MCF 10A (cell line): Measurements from ENCODE around the gene ITPKC. TPM values are rescaled to one million over a fixed set of nuclear protein-coding genes. Genes with fewer than 3 reads are reported as not detected.

Source experiments
- BruUV-seq: library from RNA; stranded (reverse); fragments of 400-500 nt; replicated peaks from 2 replicates; lab custom pipeline; 2021; lab: Mats Ljungman, UMichigan
- CTCF ChIA-PET: fragments of 300-600 bp; sonication (Branson Sonifier 250); formaldehyde crosslinking; extraction: SDS; loops from one replicate; lab custom pipeline; 2021; ENCODE audit warnings: antibody characterized with exemption, inconsistent platforms; lab: Yijun Ruan, JAX
- POLR2A ChIA-PET: fragments of 300-600, 350-650 bp; sonication (Branson Sonifier 250); formaldehyde crosslinking; extraction: SDS; loops from one replicate; lab custom pipeline; 2020; ENCODE audit warnings: antibody characterized with exemption, inconsistent platforms; lab: Yijun Ruan, JAX
- DNase-seq: peaks from one replicate; pipeline ENCODE4 v3.0.0-alpha.2; 2018; ENCODE audit not compliant: unreplicated experiment
- H3K27ac Mint-ChIP-seq: one replicate; pipeline ENCODE4 v1.8.0; 2022; ENCODE audit warnings: mild to moderate bottlenecking, low read depth, mixed read lengths; ENCODE audit not compliant: unreplicated experiment
- H3K27me3 Mint-ChIP-seq: one replicate; pipeline ENCODE4 v1.8.0; 2022; ENCODE audit warnings: mixed read lengths; ENCODE audit not compliant: insufficient read depth, unreplicated experiment
- H3K36me3 Mint-ChIP-seq: one replicate; pipeline ENCODE4 v1.8.0; 2022; ENCODE audit warnings: mild to moderate bottlenecking, moderate library complexity, mixed read lengths; ENCODE audit not compliant: insufficient read depth, unreplicated experiment
- H3K4me1 Mint-ChIP-seq: one replicate; pipeline ENCODE4 v1.8.0; 2022; ENCODE audit warnings: mixed read lengths; ENCODE audit not compliant: insufficient read depth, unreplicated experiment
- H3K4me3 Mint-ChIP-seq: one replicate; pipeline ENCODE4 v1.8.0; 2022; ENCODE audit warnings: mild to moderate bottlenecking, moderate library complexity, mixed read lengths; ENCODE audit not compliant: unreplicated experiment
- H3K9me3 Mint-ChIP-seq: one replicate; pipeline ENCODE4 v1.8.0; 2022; ENCODE audit warnings: mixed read lengths; ENCODE audit not compliant: unreplicated experiment
- intact Hi-C: fragments of 100-400 bp; cut with micrococcal nuclease; formaldehyde crosslinking; loops from 2 replicates; pipeline ENCODE4 v1.14.1; 2022
- total RNA-seq: library from RNA; stranded (reverse); gene quantifications from 2 replicates; pipeline ENCODE4 v1.2.3, GENCODE V29; 2022
- TF ChIP-seq, protein P1 (sequence below): fragments of 200-600 bp; IDR thresholded peaks from one replicate; pipeline ENCODE4 v1.8.0; 2022; ENCODE audit warnings: antibody characterized with exemption, mild to moderate bottlenecking; ENCODE audit not compliant: unreplicated experiment

The ITPKC gene
- total RNA-seq, 1 experiment from 2014 or later = 33.2 TPM

DNA sequence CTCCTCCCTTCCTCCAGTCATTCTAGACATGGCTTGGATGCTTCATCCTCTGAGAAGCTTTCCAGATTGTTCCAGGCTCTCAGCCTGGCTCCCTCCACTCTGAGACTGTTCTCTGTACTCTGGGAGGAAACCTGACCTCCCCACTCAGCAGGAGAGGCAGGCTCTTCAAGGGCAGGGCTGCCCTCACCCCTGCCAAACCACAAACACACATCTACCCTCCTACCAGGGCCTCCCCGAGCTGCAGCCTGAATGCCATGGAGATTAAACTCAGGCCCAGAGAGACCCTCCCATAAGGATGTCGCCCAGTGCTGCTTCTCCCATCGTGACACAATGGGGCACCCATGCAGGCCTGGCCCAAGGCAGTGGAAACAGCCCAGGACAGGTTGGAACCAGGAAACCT, 42.6 kb upstream of the ITPKC start:
- Mint-ChIP-seq H3K27me3 (no peaks in the 10 kb centered on the region), H3K9me3 (no peaks in the 10 kb centered on the region), H3K4me1 (no peaks in the 10 kb centered on the region), H3K27ac (no peak overlapping the region), H3K36me3 (peaks cover 53% of the 10 kb centered on the region), H3K4me3 (no peak overlapping the region)
- TF ChIP-seq, protein P1, sequence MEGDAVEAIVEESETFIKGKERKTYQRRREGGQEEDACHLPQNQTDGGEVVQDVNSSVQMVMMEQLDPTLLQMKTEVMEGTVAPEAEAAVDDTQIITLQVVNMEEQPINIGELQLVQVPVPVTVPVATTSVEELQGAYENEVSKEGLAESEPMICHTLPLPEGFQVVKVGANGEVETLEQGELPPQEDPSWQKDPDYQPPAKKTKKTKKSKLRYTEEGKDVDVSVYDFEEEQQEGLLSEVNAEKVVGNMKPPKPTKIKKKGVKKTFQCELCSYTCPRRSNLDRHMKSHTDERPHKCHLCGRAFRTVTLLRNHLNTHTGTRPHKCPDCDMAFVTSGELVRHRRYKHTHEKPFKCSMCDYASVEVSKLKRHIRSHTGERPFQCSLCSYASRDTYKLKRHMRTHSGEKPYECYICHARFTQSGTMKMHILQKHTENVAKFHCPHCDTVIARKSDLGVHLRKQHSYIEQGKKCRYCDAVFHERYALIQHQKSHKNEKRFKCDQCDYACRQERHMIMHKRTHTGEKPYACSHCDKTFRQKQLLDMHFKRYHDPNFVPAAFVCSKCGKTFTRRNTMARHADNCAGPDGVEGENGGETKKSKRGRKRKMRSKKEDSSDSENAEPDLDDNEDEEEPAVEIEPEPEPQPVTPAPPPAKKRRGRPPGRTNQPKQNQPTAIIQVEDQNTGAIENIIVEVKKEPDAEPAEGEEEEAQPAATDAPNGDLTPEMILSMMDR = no peak
- ChIA-PET CTCF (interaction anchor here (1.3 kb wide), 1 partner anchor 11 kb away, joined by 3 read pairs; no protein-coding TSS in a partner anchor), POLR2A (interaction anchor here (0.6 to 0.7 kb wide), 2 partner anchors 76 to 1186 kb away, joined by 3 to 4 read pairs; partner anchors contain the start of genes ACTMAP and RPS19)
- intact Hi-C loops = no loop called here
- BruUV-seq = no TSS peak
- no peak for DNase-seq

DNA sequence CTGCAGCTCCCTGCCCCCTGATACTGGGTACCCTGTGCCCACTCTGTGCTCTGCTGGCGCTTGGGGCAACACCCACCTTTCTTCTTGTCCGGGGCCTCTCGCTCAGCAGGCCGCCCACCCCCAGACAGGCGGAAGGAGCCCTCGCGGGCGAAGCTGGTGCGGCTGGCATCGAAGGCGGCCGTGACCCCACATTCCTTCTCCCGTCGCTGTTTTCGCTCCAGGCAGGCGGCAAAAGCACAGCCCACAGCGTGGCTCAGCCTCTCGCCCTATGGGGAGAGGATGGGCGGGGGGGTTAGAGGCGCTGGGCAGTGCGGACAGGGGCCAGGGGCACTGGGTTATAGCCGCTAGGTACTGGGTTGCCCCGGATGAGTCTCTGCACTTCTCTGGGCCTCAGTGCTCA, 39.8 kb upstream of the ITPKC start:
- H3K27me3 Mint-ChIP-seq = no peaks in the 10 kb centered on the region
- TF ChIP-seq, protein P1 = no peak
- intact Hi-C loops = no loop called here
- ChIA-PET CTCF (no interaction called here), POLR2A (no interaction called here)
- no TSS peak for BruUV-seq
- H3K27ac Mint-ChIP-seq = no peak overlapping the region
- DNase-seq = no peak
- peaks cover 49% of the 10 kb centered on the region for H3K36me3 Mint-ChIP-seq
- no peaks in the 10 kb centered on the region for H3K9me3 Mint-ChIP-seq
- no peak overlapping the region for H3K4me3 Mint-ChIP-seq
- no peaks in the 10 kb centered on the region for H3K4me1 Mint-ChIP-seq

DNA sequence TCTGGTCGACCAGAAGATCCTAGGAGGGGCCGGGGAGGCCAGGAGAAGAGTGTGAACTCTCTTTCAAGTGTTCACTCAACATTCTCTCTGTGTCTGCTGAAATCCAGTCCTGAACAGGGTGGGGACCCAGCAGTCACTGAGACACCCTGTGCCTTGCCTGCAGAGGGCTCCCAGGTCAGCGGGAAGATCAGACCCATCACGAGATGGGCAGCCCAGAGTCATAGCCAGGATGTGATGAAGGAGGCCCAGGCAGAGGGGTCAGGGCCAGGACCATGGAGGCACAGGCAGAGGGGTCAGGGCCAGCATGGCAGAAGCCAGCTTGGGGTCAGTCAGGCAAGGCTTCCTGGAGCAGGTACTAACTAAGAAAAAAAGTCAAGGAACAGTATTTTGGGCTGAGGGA, 35.9 kb upstream of the ITPKC start:
- TF ChIP-seq, protein P1 = no peak
- ChIA-PET POLR2A (interaction anchor here (0.7 kb wide), 1 partner anchor 26 kb away, joined by 4 read pairs; no protein-coding TSS in a partner anchor), CTCF (no interaction called here)
- BruUV-seq = no TSS peak
- H3K36me3 Mint-ChIP-seq = peaks cover 55% of the 10 kb centered on the region
- no peak overlapping the region for H3K4me3 Mint-ChIP-seq
- H3K9me3 Mint-ChIP-seq = no peaks in the 10 kb centered on the region
- no peak for DNase-seq
- H3K4me1 Mint-ChIP-seq = peaks cover 13% of the 10 kb centered on the region
- no peaks in the 10 kb centered on the region for H3K27me3 Mint-ChIP-seq
- no peak overlapping the region for H3K27ac Mint-ChIP-seq
- intact Hi-C loops = no loop called here

DNA sequence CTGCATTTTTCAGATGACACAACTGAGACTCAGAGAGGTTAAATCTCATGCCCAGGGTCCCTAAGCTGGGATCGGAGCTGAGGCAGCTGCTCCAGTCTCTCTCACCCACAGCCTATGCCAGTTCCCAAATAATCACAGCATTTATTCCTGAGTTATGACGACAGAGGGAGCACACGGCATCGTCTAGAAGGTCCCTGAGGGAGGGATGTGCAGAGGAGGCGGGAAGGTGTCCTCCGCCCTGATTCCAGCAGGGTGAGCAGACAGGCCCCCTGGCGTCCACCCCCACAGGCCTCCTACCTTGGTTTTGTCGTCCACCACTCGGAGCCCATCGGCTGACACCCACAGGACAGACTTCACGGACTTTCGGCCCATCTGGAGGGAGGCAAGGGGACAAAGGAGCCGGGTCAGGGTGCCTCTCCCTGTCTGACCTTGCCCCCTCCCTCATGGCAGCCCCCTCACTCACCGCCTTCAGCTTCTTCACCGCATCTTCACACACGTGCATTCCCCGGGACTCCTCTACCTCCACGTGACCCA, 34.4 kb upstream of the ITPKC start:
- BruUV-seq = no TSS peak

More for the DNA sequence above, 34.4 kb upstream of the ITPKC start:
- peaks cover 18% of the 10 kb centered on the region for H3K4me1 Mint-ChIP-seq
- ChIA-PET POLR2A (interaction anchor here (0.7 to 1.3 kb wide), 3 partner anchors 19 to 68 kb away, joined by 3 to 4 read pairs (median 3); partner anchors contain the start of genes ACTMAP, COQ8B, ITPKC and SNRPA), CTCF (interaction anchor here (0.5 to 1.1 kb wide), 3 partner anchors 56 to 126 kb away, joined by 3 read pairs; no protein-coding TSS in a partner anchor)
- H3K9me3 Mint-ChIP-seq = no peaks in the 10 kb centered on the region
- H3K4me3 Mint-ChIP-seq = no peak overlapping the region
- intact Hi-C loops = no loop called here
- DNase-seq = no peak
- no peak overlapping the region for H3K27ac Mint-ChIP-seq
- TF ChIP-seq, protein P1 = no peak
- no peaks in the 10 kb centered on the region for H3K27me3 Mint-ChIP-seq
- peaks cover 40% of the 10 kb centered on the region for H3K36me3 Mint-ChIP-seq
